Astrocyte of the spinal cord (primary cell): ENCODE data around the gene PRUNE1.

Experiments used
- DNase-seq: peaks from one replicate; pipeline ENCODE4 v3.0.0; 2011; ENCODE audit warnings: low read depth, low spot score
- H3K4me3 ChIP-seq: 2 replicates; pipeline ENCODE4 v1.5.1; 2011; ENCODE audit warnings: low read depth, mild to moderate bottlenecking, low read length, moderate library complexity
- in situ Hi-C: cut with HindIII; loops from 2 replicates; pipeline ENCODE4 v1.10.0; 2017; ENCODE audit warnings: low sequenced_read_pairs
- TF ChIP-seq, protein P1 (sequence below): IDR thresholded peaks from 2 replicates; pipeline ENCODE4 v1.5.1; 2012; ENCODE audit warnings: low read depth, mild to moderate bottlenecking, low read length, inconsistent platforms

Gene PRUNE1

GRCh38 chr1:151070474-151071276 lies 62.4 kb downstream of the PRUNE1 start, which contains the start of gene GABPB2:
GABPB2 (plus strand) TSS chr1:151070761; CDS start chr1:151088190, 17,429 bp downstream.
- TF ChIP-seq, protein P1, sequence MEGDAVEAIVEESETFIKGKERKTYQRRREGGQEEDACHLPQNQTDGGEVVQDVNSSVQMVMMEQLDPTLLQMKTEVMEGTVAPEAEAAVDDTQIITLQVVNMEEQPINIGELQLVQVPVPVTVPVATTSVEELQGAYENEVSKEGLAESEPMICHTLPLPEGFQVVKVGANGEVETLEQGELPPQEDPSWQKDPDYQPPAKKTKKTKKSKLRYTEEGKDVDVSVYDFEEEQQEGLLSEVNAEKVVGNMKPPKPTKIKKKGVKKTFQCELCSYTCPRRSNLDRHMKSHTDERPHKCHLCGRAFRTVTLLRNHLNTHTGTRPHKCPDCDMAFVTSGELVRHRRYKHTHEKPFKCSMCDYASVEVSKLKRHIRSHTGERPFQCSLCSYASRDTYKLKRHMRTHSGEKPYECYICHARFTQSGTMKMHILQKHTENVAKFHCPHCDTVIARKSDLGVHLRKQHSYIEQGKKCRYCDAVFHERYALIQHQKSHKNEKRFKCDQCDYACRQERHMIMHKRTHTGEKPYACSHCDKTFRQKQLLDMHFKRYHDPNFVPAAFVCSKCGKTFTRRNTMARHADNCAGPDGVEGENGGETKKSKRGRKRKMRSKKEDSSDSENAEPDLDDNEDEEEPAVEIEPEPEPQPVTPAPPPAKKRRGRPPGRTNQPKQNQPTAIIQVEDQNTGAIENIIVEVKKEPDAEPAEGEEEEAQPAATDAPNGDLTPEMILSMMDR = peak; percentile 90
- peak; percentile 98 for DNase-seq
- in situ Hi-C loops = no loop called here
- peak within 1 kb of the TSS; percentile 67 for H3K4me3 ChIP-seq

DNA sequence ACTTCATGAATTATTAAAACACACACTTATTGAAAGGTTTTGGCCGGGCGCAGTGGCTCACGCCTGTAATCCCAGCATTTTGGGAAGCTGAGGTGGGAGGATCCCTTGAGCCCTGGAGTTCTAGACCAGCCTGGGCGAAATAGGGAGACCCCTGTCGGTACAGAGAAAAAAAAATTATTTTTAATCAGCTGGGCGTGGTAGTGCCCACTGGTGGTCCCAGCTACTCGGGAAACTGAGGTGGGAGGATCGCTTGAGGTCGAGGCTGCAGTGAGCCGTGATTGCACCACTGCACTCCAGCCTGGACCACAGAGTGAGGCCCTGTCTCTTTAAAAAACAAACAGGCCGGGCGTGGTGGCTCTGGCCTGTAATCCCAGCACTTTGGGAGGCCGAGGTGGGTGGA lies 64.0 kb downstream of the PRUNE1 start:
- TF ChIP-seq, protein P1 = no peak
- in situ Hi-C loops = no loop called here
- no peak for DNase-seq
- H3K4me3 ChIP-seq = no peak overlapping the region
